ENCODE measurements around the gene LHX3. TPM values are rescaled to one million over a fixed set of nuclear protein-coding genes. Genes with fewer than 3 reads are reported as not detected.

LHX3 gene
- total and polyA plus RNA-seq, 2 of the 4 experiments (the other 2 are of a cell fraction), result not detected

GRCh38 chr9:136151214-136151804, 53.6 kb downstream of the LHX3 start:
- Histone ChIP-seq H2AFZ (replicated peaks; ENCODE audit: low read length, poor library complexity) (peak overlapping the region; percentile 44), H4K8ac (ENCODE audit: low read depth in 2 of 2, low read length in 2 of 2) (no peak overlapping the region), H3K4me1 (ENCODE audit: control insufficient read depth, insufficient read depth, low read length) (no peaks in the 10 kb centered on the region), H2BK20ac (ENCODE audit: low read depth, low read length) (no peak overlapping the region), H3K9me3 (ENCODE audit: control insufficient read depth, insufficient read depth, low read length) (0 out of 2 replicates have a peak, but pooled peaks cover 3% of the 10 kb centered on the region), H2BK5ac (ENCODE audit: low read depth, low read length, poor library complexity, severe bottlenecking) (no peak overlapping the region), H3K9ac (ENCODE audit: low read depth, low read length) (no peak overlapping the region), H3K79me1 (ENCODE audit: low read depth in 1 of 2, low read length in 2 of 2) (no peaks in the 10 kb centered on the region), H3K27ac (ENCODE audit: insufficient read depth, low read length) (no peak overlapping the region), H4K91ac (ENCODE audit: insufficient read depth, low read depth, low read length) (no peak overlapping the region), H2BK15ac (ENCODE audit: low read depth, low read length) (no peak overlapping the region), H3K27me3 (ENCODE audit: control insufficient read depth, insufficient read depth, low read length) (peaks cover 44% of the 10 kb centered on the region), H3K4ac (ENCODE audit: low read depth, low read length) (no peak overlapping the region), H3K9me1 (ENCODE audit: insufficient read depth, low read length) (no peaks in the 10 kb centered on the region), H4K5ac (ENCODE audit: low read depth, low read length) (no peak overlapping the region), H3K4me2 (ENCODE audit: low read depth, low read length) (no peak overlapping the region), H3K36me3 (ENCODE audit: control insufficient read depth, insufficient read depth, low read length) (no peaks in the 10 kb centered on the region), H2AK5ac (ENCODE audit: low read depth, low read length) (no peak overlapping the region), H3K23ac (ENCODE audit: low read depth, low read length) (no peak overlapping the region), H3K56ac (ENCODE audit: extremely low read depth, insufficient read depth, low read length) (no peak overlapping the region), H2BK120ac (ENCODE audit: low read depth, low read length) (no peak overlapping the region), H3K14ac (replicated peaks; ENCODE audit: low read depth, low read length) (no peak overlapping the region), H2AK9ac (replicated peaks; ENCODE audit: low read depth, low read length, poor library complexity) (no peak overlapping the region), H3K18ac (ENCODE audit: low read depth, low read length) (no peak overlapping the region), H3K4me3 (ENCODE audit: insufficient read depth, low read depth, low read length) (no peak overlapping the region), H4K20me1 (ENCODE audit: insufficient read depth, low read length) (no peaks in the 10 kb centered on the region)
- no peak for TF ChIP-seq MXI1 (IDR thresholded peaks at IDR 0.05; ENCODE audit: borderline replicate concordance, low read depth, low read length)
- TF ChIP-seq USF2 (IDR thresholded peaks at IDR 0.05; ENCODE audit: low read depth, low read length), result no peak
- TF ChIP-seq RAD21 (IDR thresholded peaks at IDR 0.05; ENCODE audit: low read length), result no peak
- TF ChIP-seq RCOR1 (IDR thresholded peaks at IDR 0.05; ENCODE audit: insufficient replicate concordance, low read length), result no peak
- TF ChIP-seq CEBPB (IDR thresholded peaks at IDR 0.05; ENCODE audit: low read depth, low read length), result no peak
- TF ChIP-seq FOS (IDR thresholded peaks at IDR 0.05; ENCODE audit: low read depth, low read length), result no peak
- no peak for TF ChIP-seq ELK1 (IDR thresholded peaks at IDR 0.05; ENCODE audit: borderline replicate concordance, low read depth, low read length)
- TF ChIP-seq, protein P1, sequence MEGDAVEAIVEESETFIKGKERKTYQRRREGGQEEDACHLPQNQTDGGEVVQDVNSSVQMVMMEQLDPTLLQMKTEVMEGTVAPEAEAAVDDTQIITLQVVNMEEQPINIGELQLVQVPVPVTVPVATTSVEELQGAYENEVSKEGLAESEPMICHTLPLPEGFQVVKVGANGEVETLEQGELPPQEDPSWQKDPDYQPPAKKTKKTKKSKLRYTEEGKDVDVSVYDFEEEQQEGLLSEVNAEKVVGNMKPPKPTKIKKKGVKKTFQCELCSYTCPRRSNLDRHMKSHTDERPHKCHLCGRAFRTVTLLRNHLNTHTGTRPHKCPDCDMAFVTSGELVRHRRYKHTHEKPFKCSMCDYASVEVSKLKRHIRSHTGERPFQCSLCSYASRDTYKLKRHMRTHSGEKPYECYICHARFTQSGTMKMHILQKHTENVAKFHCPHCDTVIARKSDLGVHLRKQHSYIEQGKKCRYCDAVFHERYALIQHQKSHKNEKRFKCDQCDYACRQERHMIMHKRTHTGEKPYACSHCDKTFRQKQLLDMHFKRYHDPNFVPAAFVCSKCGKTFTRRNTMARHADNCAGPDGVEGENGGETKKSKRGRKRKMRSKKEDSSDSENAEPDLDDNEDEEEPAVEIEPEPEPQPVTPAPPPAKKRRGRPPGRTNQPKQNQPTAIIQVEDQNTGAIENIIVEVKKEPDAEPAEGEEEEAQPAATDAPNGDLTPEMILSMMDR (conservative IDR thresholded peaks at IDR 0.05; ENCODE audit: low read depth, low read length), result no peak
- TF ChIP-seq MAFK (IDR thresholded peaks at IDR 0.05; ENCODE audit: low read depth, low read length), result no peak
- no peak for TF ChIP-seq SMC3 (IDR thresholded peaks at IDR 0.05; ENCODE audit: low read depth, low read length)
- TF ChIP-seq NFE2L2 (IDR thresholded peaks at IDR 0.05; ENCODE audit: low read depth, low read length), result no peak
- TF ChIP-seq RFX5 (IDR thresholded peaks at IDR 0.05; ENCODE audit: low read depth, low read length), result no peak
- no peak for TF ChIP-seq MAZ (IDR thresholded peaks at IDR 0.05; ENCODE audit: borderline replicate concordance, low read depth, low read length)
- TF ChIP-seq CHD1 (IDR thresholded peaks at IDR 0.05; ENCODE audit: low read depth, low read length), result no peak
- TF ChIP-seq POLR2A (IDR thresholded peaks at IDR 0.05; ENCODE audit: low read depth, low read length), result no peak
- TF ChIP-seq BHLHE40 (IDR thresholded peaks at IDR 0.05; ENCODE audit: low read depth, low read length), result no peak
- ChIA-PET POLR2A (ENCODE audit: unreplicated experiment) (no interaction called here), CTCF (interaction anchor here (0.6 kb wide), 1 partner anchor 24 kb away, joined by 3 read pairs; no protein-coding TSS in a partner anchor)
- DNase-seq, result no peak
- 31% methylated on average over 8 of the region's 25 CpGs; no CpG with 5 or more reads in 1 of the 2 experiments for whole genome bisulfite sequencing, 2 experiments (ENCODE audit: extremely low coverage in 2 of 2, insufficient read length in 1 of 2)
- BruUV-seq (replicated peaks), result no TSS peak
- ATAC-seq (ENCODE audit: low read depth), result no peak
- intact Hi-C loops (cut with micrococcal nuclease) (no loop called here), dilution Hi-C loops (cut with HindIII; ENCODE audit: low sequenced_read_pairs, unreplicated experiment) (no loop called here), in situ Hi-C loops (cut with MboI; ENCODE audit: low sequenced_read_pairs) (no loop called here)

Data from IMR-90 (cell line).